Cerebellar cortex (tissue), 1 donor: ENCODE results near the gene FANK1.
A peak's percentile ranks its signal among the peaks of the same experiment; 100 is the strongest.

Experiments used
- DNase-seq: peaks from one replicate; pipeline ENCODE4 v3.0.0-alpha.2; 2015; ENCODE audit warnings: low spot score

FANK1 gene

GRCh38 chr10:125989791-125990190 lies 93.4 kb downstream of the FANK1 start:
- DNase-seq: no peak

GRCh38 chr10:125990974-125991373 lies 94.6 kb downstream of the FANK1 start:
- DNase-seq: no peak

DNA sequence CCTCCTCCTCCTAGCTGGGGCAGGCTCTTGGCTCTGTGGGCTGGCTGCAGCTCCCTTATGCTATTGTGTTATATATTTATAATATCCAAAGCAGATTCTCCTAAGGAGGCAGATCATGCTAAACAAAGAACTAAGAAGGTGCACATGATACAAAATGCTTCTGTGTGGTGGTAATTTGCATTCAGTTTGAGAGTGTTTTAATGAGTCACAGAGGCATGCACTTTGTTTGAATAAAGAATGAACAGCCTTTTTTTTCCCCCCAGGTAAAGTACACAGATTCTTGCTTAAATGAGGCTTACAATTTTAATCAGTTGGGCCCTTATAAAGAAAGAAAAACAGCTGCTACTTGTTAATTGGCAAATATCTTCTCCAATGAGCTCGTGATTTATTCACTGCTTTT lies 95.0 kb downstream of the FANK1 start:
- no peak for DNase-seq

GRCh38 chr10:125992254-125992653 lies 95.9 kb downstream of the FANK1 start:
- DNase-seq: no peak

DNA sequence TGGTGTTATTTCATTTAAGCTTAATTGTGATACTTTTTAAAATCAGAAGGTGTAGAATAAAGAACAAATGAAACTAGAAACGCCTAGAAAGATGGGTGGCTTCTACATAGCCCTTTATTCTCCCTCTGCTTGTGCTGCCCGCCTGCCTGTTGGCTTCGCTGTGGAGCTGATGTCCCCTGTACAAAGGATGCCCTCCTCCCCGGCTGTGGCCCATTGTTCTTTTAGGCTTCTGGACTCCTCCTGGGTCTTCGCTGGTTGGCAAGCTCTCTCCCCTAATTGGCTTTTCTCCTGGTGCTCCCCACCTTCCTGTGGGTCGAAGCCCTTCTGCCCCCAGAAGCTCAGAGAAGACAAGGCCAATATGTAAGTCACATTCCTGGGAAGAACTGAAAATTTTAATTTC lies 98.2 kb downstream of the FANK1 start:
- no peak for DNase-seq

- DNase-seq: no peak
These were observed 99.5 kb downstream of the FANK1 start for GRCh38 chr10:125995726-125996304.

- no peak for DNase-seq
These were observed 101.2 kb downstream of the FANK1 start for GRCh38 chr10:125997586-125997985.

DNA sequence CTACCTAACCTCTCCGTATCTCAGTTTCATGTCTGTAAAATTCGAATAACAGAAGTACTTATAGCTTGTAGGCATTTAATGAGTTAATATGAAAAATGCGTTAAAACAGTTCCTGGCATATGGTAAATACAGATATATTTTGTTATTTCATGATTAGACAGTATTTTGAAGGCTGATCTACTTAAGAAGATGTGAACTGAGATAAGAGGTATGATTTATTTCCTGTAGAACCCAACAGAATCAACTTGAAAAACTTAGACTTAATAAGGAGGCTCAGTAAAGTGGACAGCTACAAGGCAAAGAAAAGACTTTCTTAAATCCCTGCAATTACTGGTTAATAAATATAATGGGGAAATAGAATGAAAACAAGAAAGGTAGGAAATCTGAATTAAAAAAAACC lies 103.3 kb downstream of the FANK1 start:
- DNase-seq: no peak

GRCh38 chr10:126001576-126001975 lies 105.2 kb downstream of the FANK1 start:
- DNase-seq: no peak

- DNase-seq: no peak
These were observed 108.4 kb downstream of the FANK1 start for GRCh38 chr10:126004752-126005151.

- no peak for DNase-seq
These were observed 109.9 kb downstream of the FANK1 start for GRCh38 chr10:126006264-126006663.

DNA sequence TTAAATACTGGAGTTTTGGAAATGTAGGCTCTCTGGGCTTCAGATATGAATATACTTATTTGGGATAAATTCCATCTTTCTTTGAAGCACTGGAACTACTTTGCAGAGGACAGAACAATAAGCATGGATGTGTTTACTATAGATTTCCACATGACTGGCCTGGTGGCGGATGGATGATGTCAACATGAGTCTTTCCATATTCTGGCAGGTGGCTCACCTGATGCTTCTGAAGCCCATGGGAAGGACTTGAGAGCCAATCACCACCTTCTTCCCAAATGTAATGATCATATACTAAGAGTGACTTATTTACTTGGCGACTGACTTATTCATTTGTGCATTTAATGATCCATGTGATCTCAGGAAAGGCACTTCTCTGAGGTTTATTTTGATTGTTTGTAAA lies 110.5 kb downstream of the FANK1 start:
- no peak for DNase-seq

GRCh38 chr10:126009650-126010049 lies 113.3 kb downstream of the FANK1 start:
- DNase-seq: no peak

DNA sequence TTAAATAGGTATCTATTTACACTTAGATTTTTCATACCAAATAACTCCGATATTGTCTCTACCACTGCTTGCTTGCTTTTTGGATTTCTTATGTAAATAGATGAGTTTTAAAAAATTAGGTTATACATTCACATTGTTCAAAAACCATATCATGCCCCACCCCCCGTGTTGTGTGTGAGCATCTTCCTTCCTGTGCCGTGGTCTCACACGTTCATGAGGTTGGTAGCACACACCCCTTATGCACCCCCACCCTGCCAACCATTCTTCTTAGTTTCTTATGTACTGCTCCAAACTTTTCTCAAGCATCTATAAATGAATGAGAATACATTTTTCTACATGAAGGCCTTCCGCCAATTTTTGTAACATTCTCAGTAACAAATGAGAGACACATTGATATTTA lies 115.6 kb downstream of the FANK1 start:
- no peak for DNase-seq

DNA sequence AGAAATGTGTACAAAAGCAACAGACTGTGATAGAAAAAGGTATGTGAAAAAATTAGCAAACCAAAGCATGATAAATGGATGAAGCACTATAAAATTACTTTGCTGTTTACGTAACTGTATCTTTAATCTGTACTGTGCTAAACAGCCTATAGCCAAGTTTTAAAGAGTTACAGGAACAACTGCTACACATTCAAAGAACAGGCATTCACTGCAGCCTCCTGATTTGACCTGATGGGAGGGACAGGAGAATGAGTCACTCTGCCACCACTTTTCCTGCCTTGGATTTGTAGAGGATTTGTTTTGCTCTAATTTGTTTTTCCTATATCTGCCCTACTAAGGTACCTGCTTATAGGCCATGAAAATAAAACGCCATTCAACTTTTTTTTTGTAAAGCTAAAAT lies 116.1 kb downstream of the FANK1 start:
- DNase-seq: no peak

GRCh38 chr10:126013489-126014281 lies 117.3 kb downstream of the FANK1 start:
- DNase-seq: no peak

- no peak for DNase-seq
These were observed 117.9 kb downstream of the FANK1 start for GRCh38 chr10:126014309-126014708.

- no peak for DNase-seq
These were observed 119.0 kb downstream of the FANK1 start for GRCh38 chr10:126015413-126015812.

GRCh38 chr10:126016156-126016805 lies 119.9 kb downstream of the FANK1 start:
- no peak for DNase-seq

- DNase-seq: no peak
These were observed 120.5 kb downstream of the FANK1 start for GRCh38 chr10:126016882-126017281.

GRCh38 chr10:126017961-126018560 lies 121.7 kb downstream of the FANK1 start:
- no peak for DNase-seq

DNA sequence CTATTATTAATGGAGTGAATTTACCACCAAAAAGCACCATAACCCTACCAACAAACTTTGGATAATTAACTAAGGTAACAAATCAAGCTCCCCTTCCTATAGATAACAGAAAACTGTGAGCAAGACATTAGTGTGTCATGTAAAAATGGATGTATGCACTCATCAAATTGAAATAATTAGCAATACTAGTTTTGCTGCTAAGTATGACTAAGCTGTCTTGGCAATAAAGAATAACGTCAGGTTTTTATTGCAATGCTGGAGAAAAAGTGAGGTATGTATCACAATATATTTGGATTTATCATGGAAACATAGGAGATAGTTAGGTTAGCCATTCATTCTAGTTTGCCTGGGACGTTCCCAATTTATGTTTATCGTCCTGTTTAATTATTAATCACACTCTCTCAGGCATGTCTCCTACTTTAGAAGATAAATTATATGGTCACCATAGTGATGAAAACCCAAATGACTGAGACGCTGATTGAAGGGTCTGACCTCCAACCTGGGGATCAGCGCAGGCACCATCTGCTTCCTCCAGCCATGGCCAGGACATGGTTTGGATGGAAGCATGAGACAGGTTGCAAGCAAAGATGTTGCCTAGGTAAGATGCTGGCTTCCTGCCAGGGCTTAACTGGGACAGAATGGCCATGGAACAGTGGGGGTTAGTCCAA lies 125.6 kb downstream of the FANK1 start:
- peak; percentile 23 for DNase-seq
